GM23248 (cell line): ENCODE data around the gene COQ9.
"Not testable (repeated sequence)": the region's sequence is repeated elsewhere in the genome, so short reads cannot be mapped to it uniquely, and the experiment has no call there.

ENCODE experiments used
- EZH2 ChIP-seq: fragments of 200-600 bp; sonication (generic); IDR thresholded peaks from 2 replicates; pipeline ENCODE4 v1.6.1; 2018; ENCODE audit warnings: antibody characterized with exemption, mild to moderate bottlenecking; ENCODE audit not compliant: insufficient read depth, poor library complexity, severe bottlenecking
- EZH2phosphoT487 ChIP-seq: fragments of 200-600 bp; sonication (generic); IDR thresholded peaks from 2 replicates; pipeline ENCODE4 v1.6.1; 2018; ENCODE audit warnings: antibody characterized with exemption, moderate library complexity, mild to moderate bottlenecking, low read depth; ENCODE audit not compliant: insufficient read depth

GRCh38 chr16:57439947-57440346 is 7.3 kb upstream of the COQ9 start:
- TF ChIP-seq EZH2, EZH2phosphoT487: not testable (repeated sequence)
